Stomach smooth muscle (tissue), 2 donors: ENCODE results near the gene HOGA1.

Experiments used
- H3K27ac ChIP-seq: one replicate; pipeline ENCODE4 v1.7.0; 2013; ENCODE audit warnings: mild to moderate bottlenecking, low read length, inconsistent platforms
- H3K27me3 ChIP-seq, 2 donors: one replicate each; pipeline ENCODE4 v1.7.0; 2013; ENCODE audit warnings: low read length in 2 of 2; ENCODE audit not compliant: insufficient read depth in 2 of 2, control insufficient read depth in 1 of 2
- H3K36me3 ChIP-seq, 2 donors: one replicate each; pipeline ENCODE4 v1.7.0; 2013; ENCODE audit warnings: low read length in 2 of 2; ENCODE audit not compliant: control insufficient read depth in 2 of 2, insufficient read depth in 2 of 2
- H3K4me1 ChIP-seq: one replicate; pipeline ENCODE4 v1.7.0; 2013; ENCODE audit warnings: low read length; ENCODE audit not compliant: control insufficient read depth, insufficient read depth
- H3K4me3 ChIP-seq, 2 donors: one replicate each; pipeline ENCODE4 v1.7.0; 2013; ENCODE audit warnings: low read length in 2 of 2
- H3K9ac ChIP-seq, 2 donors: one replicate each; pipeline ENCODE4 v1.7.0; 2013; ENCODE audit warnings: low read length in 2 of 2, mild to moderate bottlenecking in 1 of 2
- H3K9me3 ChIP-seq, 2 donors: one replicate each; pipeline ENCODE4 v1.7.0; 2013; ENCODE audit warnings: low read length in 2 of 2; ENCODE audit not compliant: control insufficient read depth in 2 of 2
- donor health status: healthy.
- donor health status: Pancreatic carcinoma.

Gene HOGA1

GRCh38 chr10:97656777-97657176 is 72.6 kb downstream of the HOGA1 start:
- Histone ChIP-seq H3K4me1 (no peaks in the 10 kb centered on the region), H3K27ac (no peak overlapping the region), H3K27me3 (no peaks in the 10 kb centered on the region), H3K36me3 (peaks cover 27 to 30% of the 10 kb centered on the region in 2 donors), H3K9me3 (no peaks in the 10 kb centered on the region), H3K9ac (no peak overlapping the region), H3K4me3 (no peak overlapping the region)

GRCh38 chr10:97659589-97659988 is 75.4 kb downstream of the HOGA1 start:
- no peaks in the 10 kb centered on the region for H3K9me3 ChIP-seq
- no peak overlapping the region for H3K27ac ChIP-seq
- H3K4me3 ChIP-seq, result no peak overlapping the region
- H3K36me3 ChIP-seq, result peaks cover 22 to 34% of the 10 kb centered on the region in 2 donors
- H3K4me1 ChIP-seq, result no peaks in the 10 kb centered on the region
- H3K9ac ChIP-seq, result no peak overlapping the region
- no peaks in the 10 kb centered on the region for H3K27me3 ChIP-seq
